AG04449 (cell line): ENCODE results near the gene RHOG.

Experiments used
- CTCF ChIA-PET: fragments of 350-600 bp; formaldehyde crosslinking; extraction: SDS; loops from one replicate; lab custom pipeline; 2021; ENCODE audit warnings: antibody characterized with exemption; lab: Yijun Ruan, JAX
- POLR2A ChIA-PET: fragments of 400-600, 350-600 bp; formaldehyde crosslinking; extraction: SDS; loops from one replicate; lab custom pipeline; 2020; ENCODE audit warnings: antibody characterized with exemption, inconsistent platforms; lab: Yijun Ruan, JAX
- DNase-seq: peaks from one replicate; pipeline ENCODE4 v3.0.0-alpha.2; 2010; ENCODE audit warnings: low read depth, low spot score
- H3K4me3 ChIP-seq: 2 replicates; pipeline ENCODE4 v1.5.1; 2011; ENCODE audit warnings: low read depth, mild to moderate bottlenecking, control low read depth, low read length
- TF ChIP-seq, protein P1 (sequence below): IDR thresholded peaks from one replicate; pipeline ENCODE4 v1.5.1; 2011; ENCODE audit warnings: mild to moderate bottlenecking, moderate library complexity, low read length, control low read depth, inconsistent platforms; ENCODE audit not compliant: insufficient read depth; ENCODE audit errors: missing control alignments

RHOG gene

DNA sequence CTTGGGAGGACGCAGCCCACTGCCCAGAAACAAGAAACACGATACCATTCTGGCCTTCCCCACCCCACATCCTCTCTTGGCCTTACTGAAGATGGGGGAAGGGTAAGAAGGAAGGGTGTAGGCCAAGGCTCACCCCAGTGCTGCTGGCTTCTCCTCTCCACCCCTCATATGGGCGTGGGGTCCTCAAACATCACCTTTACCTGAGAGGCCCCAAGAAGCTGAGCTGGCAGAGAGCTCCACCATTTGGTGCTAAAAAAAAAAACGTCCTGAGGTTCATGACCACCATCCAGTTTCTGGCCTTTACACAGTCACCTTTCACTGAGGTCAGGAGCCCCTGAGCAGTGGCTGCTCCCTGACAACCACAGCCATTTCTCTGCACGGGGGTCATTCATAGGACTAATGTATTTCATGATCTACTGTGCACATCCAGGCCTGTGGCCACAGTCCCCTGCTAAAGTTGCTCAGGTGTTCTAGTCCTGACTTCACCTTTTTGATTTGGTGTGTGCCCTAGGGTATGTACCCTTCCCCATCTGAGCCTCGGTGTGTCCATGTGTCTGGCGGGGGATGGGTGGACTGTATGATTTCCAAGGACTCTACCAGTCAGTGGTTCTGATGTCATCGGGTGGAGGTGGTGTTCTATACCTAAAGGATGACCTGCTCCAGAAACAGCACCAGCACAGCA lies 15.1 kb downstream of the RHOG start:
- POLR2A ChIA-PET, result no interaction called here
- TF ChIP-seq, protein P1, sequence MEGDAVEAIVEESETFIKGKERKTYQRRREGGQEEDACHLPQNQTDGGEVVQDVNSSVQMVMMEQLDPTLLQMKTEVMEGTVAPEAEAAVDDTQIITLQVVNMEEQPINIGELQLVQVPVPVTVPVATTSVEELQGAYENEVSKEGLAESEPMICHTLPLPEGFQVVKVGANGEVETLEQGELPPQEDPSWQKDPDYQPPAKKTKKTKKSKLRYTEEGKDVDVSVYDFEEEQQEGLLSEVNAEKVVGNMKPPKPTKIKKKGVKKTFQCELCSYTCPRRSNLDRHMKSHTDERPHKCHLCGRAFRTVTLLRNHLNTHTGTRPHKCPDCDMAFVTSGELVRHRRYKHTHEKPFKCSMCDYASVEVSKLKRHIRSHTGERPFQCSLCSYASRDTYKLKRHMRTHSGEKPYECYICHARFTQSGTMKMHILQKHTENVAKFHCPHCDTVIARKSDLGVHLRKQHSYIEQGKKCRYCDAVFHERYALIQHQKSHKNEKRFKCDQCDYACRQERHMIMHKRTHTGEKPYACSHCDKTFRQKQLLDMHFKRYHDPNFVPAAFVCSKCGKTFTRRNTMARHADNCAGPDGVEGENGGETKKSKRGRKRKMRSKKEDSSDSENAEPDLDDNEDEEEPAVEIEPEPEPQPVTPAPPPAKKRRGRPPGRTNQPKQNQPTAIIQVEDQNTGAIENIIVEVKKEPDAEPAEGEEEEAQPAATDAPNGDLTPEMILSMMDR, result no peak
- CTCF ChIA-PET, result interaction anchor here (1.0 to 3.3 kb wide), 11 partner anchors 10 to 248 kb away, joined by 3 to 12 read pairs (median 5); partner anchors contain the start of genes PGAP2, RHOG and STIM1
- H3K4me3 ChIP-seq, result no peak overlapping the region
- no peak for DNase-seq

DNA sequence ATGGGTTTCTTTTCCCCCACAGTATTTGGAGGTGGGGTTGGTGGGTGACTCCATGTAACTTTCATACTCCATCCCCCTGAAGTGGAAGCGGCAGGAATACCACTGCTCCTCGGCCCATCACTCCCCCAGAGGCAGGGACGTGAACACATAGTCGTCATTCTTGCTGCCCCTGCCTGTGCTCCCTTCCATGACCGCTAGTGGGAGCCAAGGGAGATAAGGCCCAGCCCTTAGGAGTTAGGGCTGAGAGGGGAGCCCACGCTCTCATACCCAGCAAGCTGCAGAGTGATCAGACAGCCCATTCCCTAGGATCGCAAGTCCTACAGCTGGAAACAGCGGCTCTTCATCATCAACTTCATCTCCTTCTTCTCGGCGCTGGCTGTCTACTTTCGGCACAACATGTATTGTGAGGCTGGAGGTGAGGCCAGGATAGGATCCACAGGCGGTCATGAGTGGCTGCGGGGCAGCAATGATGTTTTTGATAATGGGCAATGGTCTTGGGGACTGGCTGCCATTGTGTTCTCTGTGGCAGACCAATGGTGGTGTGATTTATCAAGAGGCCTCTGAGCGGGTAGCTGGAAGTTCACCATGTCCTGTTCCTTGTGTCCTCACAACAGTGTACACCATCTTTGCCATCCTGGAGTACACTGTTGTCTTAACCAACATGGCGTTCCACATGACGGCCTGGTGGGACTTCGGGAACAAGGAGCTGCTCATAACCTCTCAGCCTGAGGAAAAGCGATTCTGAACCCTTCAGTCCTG lies 15.9 kb downstream of the RHOG start:
- H3K4me3 ChIP-seq, result no peak overlapping the region
- POLR2A ChIA-PET, result no interaction called here
- TF ChIP-seq, protein P1, result peak; percentile 64
- no peak for DNase-seq
- CTCF ChIA-PET, result interaction anchor here (0.6 to 3.3 kb wide), 11 partner anchors 9 to 248 kb away, joined by 3 to 12 read pairs (median 5); partner anchors contain the start of genes PGAP2, RHOG and STIM1

DNA sequence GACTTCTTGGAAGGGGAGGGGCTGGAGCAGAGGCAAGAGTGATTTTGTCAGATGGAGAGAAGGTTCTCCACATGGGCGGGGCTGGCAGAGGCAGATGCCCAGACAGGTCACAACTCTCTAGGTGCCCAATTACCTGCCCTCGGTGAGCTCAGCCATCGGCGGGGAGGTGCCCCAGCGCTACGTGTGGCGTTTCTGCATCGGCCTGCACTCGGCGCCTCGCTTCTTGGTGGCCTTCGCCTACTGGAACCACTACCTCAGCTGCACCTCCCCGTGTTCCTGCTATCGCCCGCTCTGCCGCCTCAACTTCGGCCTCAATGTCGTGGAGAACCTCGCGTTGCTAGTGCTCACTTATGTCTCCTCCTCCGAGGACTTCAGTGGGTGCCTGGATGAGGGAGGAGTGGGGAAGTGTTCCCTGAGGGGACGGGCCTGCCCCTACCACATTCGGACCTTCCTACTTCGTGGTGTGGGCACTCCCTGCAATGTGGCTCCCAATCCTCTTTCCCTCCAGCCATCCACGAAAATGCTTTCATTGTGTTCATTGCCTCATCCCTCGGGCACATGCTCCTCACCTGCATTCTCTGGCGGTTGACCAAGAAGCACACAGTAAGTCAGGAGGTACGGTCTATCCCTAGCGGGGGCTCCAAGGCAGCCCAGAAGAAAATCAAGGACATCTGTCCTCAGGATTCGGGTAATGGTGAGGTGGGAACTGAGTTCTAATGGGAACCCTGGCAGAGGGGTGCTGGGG lies 16.8 kb downstream of the RHOG start:
- H3K4me3 ChIP-seq, result no peak overlapping the region
- DNase-seq, result no peak
- TF ChIP-seq, protein P1, result no peak
- POLR2A ChIA-PET, result interaction anchor here (0.6 to 1.1 kb wide), 5 partner anchors 11 to 17 kb away, joined by 3 to 5 read pairs (median 3); partner anchors contain the start of genes PGAP2 and RHOG
- CTCF ChIA-PET, result interaction anchor here (1.4 to 3.3 kb wide), 4 partner anchors 16 to 249 kb away, joined by 4 to 12 read pairs (median 7); partner anchors contain the start of gene PGAP2

DNA sequence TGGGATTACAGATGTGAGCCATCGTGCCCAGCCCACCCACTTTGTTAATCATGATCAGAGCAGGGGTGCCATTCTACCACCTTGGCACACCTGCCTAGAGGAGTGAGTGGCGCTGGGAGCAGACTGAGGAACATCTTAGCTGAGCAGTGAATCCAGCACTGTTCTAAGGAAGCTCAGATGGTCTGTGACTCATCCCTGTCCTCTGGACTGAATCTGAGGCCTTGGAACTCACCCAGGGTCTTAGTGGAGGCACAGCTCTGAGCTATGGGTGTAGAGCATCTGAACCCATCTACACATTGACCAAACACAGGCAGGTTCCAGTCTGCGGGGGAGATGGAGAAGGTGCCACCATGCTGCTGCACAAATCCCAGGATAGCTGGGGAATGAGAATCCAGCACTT lies 17.5 kb downstream of the RHOG start:
- TF ChIP-seq, protein P1, result no peak
- ChIA-PET CTCF (interaction anchor here (0.8 to 3.3 kb wide), 7 partner anchors 9 to 252 kb away, joined by 3 to 12 read pairs (median 3); partner anchors contain the start of gene PGAP2), POLR2A (interaction anchor here (0.9 to 1.1 kb wide), 4 partner anchors 10 to 18 kb away, joined by 3 to 5 read pairs (median 4); partner anchors contain the start of genes PGAP2 and RHOG)
- DNase-seq, result peak; percentile 49
- H3K4me3 ChIP-seq, result no peak overlapping the region

DNA sequence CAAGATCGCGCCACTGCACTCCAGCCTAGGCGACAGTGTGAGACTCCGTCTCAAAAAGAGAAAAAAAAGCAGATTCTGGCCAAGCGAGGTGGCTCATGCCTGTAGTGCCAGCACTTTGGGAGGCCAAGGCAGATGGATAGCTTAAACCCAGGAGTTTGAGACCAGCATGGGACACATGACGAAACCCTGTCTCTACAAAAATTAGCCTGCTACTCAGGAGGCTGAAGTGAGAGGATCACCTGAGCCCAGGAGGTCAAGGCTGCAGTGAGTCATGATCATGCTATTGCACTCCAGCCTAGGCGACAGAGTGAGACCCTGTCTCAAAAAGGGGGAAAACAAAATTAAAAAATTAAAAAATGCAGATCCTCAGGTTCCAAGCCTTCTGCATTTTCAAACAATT lies 18.4 kb downstream of the RHOG start:
- ChIA-PET POLR2A (no interaction called here), CTCF (interaction anchor here (1.0 to 3.3 kb wide), 5 partner anchors 8 to 251 kb away, joined by 3 to 12 read pairs (median 3); partner anchors contain the start of gene PGAP2)
- no peak overlapping the region for H3K4me3 ChIP-seq
- no peak for DNase-seq
- TF ChIP-seq, protein P1, result no peak
